ENCODE results near the gene DNAJB4.

The DNAJB4 gene

GRCh38 chr1:78005448-78005722 is 646 bp downstream of the DNAJB4 start:
- peak overlapping the region; percentile 68 for H3K4me3 ChIP-seq (ENCODE audit: low read length)
- no peak for DNase-seq (ENCODE audit: low read depth)
- TF ChIP-seq CTCF (conservative IDR thresholded peaks at IDR 0.05; ENCODE audit: low read length): no peak

- TF ChIP-seq CTCF (conservative IDR thresholded peaks at IDR 0.05; ENCODE audit: low read length): no peak
- DNase-seq (ENCODE audit: low read depth): peak; percentile 90
- peak overlapping the region; percentile 68 for H3K4me3 ChIP-seq (ENCODE audit: low read length)
These were observed 1.0 kb downstream of the DNAJB4 start for GRCh38 chr1:78005755-78006154.

- H3K4me3 ChIP-seq (ENCODE audit: low read length): peak overlapping the region; percentile 68
- no peak for DNase-seq (ENCODE audit: low read depth)
- TF ChIP-seq CTCF (conservative IDR thresholded peaks at IDR 0.05; ENCODE audit: low read length): no peak
These were observed 1.8 kb downstream of the DNAJB4 start for GRCh38 chr1:78006521-78006920.

- peak overlapping the region; percentile 35; the same call in 1 of the 2 replicates for H3K4me3 ChIP-seq (ENCODE audit: low read length)
- DNase-seq (ENCODE audit: low read depth): no peak
- TF ChIP-seq CTCF (conservative IDR thresholded peaks at IDR 0.05; ENCODE audit: low read length): no peak
These were observed 3.1 kb downstream of the DNAJB4 start for GRCh38 chr1:78007677-78008341.

- no peak for DNase-seq (ENCODE audit: low read depth)
- H3K4me3 ChIP-seq (ENCODE audit: low read length): no peak overlapping the region
- TF ChIP-seq CTCF (conservative IDR thresholded peaks at IDR 0.05; ENCODE audit: low read length): no peak
These were observed 4.5 kb downstream of the DNAJB4 start for GRCh38 chr1:78009276-78009675.

GRCh38 chr1:78009836-78010235 is 5.1 kb downstream of the DNAJB4 start:
- TF ChIP-seq CTCF (conservative IDR thresholded peaks at IDR 0.05; ENCODE audit: low read length): no peak
- no peak overlapping the region for H3K4me3 ChIP-seq (ENCODE audit: low read length)
- DNase-seq (ENCODE audit: low read depth): peak; percentile 58

GRCh38 chr1:78011050-78011449 is 6.3 kb downstream of the DNAJB4 start:
- DNase-seq (ENCODE audit: low read depth): no peak
- no peak for TF ChIP-seq CTCF (conservative IDR thresholded peaks at IDR 0.05; ENCODE audit: low read length)
- H3K4me3 ChIP-seq (ENCODE audit: low read length): no peak overlapping the region
